Rectal smooth muscle tissue (tissue), 1 donor: Measurements from ENCODE around the gene SIGLEC5.

Experiments
- H3K27ac ChIP-seq: one replicate; pipeline ENCODE4 v1.7.0; 2013; ENCODE audit warnings: low read depth, low read length, inconsistent platforms
- H3K27me3 ChIP-seq: one replicate; pipeline ENCODE4 v1.7.0; 2013; ENCODE audit warnings: low read length; ENCODE audit not compliant: control insufficient read depth, insufficient read depth
- H3K36me3 ChIP-seq: one replicate; pipeline ENCODE4 v1.7.0; 2013; ENCODE audit warnings: low read length; ENCODE audit not compliant: control insufficient read depth, insufficient read depth
- H3K4me1 ChIP-seq: one replicate; pipeline ENCODE4 v1.7.0; 2013; ENCODE audit warnings: low read length; ENCODE audit not compliant: control insufficient read depth, insufficient read depth
- H3K4me3 ChIP-seq: one replicate; pipeline ENCODE4 v1.7.0; 2013; ENCODE audit warnings: low read length
- H3K9ac ChIP-seq: one replicate; pipeline ENCODE4 v1.7.0; 2013; ENCODE audit warnings: low read length

The SIGLEC5 gene

GRCh38 chr19:51615991-51616390 lies 14.2 kb downstream of the SIGLEC5 start:
- H3K27me3 ChIP-seq = no peaks in the 10 kb centered on the region
- H3K36me3 ChIP-seq = no peaks in the 10 kb centered on the region
- H3K9ac ChIP-seq = no peak overlapping the region
- H3K4me1 ChIP-seq = no peaks in the 10 kb centered on the region
- no peak overlapping the region for H3K4me3 ChIP-seq
- no peak overlapping the region for H3K27ac ChIP-seq

GRCh38 chr19:51614789-51615188 lies 15.4 kb downstream of the SIGLEC5 start:
- H3K4me3 ChIP-seq = no peak overlapping the region
- no peak overlapping the region for H3K27ac ChIP-seq
- H3K36me3 ChIP-seq = no peaks in the 10 kb centered on the region
- no peak overlapping the region for H3K9ac ChIP-seq
- no peaks in the 10 kb centered on the region for H3K4me1 ChIP-seq
- no peaks in the 10 kb centered on the region for H3K27me3 ChIP-seq

- H3K4me3 ChIP-seq = no peak overlapping the region
- H3K27ac ChIP-seq = no peak overlapping the region
- no peaks in the 10 kb centered on the region for H3K27me3 ChIP-seq
- H3K4me1 ChIP-seq = no peaks in the 10 kb centered on the region
- H3K9ac ChIP-seq = no peak overlapping the region
- no peaks in the 10 kb centered on the region for H3K36me3 ChIP-seq
These were observed 19.6 kb downstream of the SIGLEC5 start for GRCh38 chr19:51610576-51610975.

GRCh38 chr19:51607920-51608562 lies 22.2 kb downstream of the SIGLEC5 start:
- Histone ChIP-seq H3K9ac (no peak overlapping the region), H3K4me3 (no peak overlapping the region), H3K27me3 (no peaks in the 10 kb centered on the region), H3K4me1 (no peaks in the 10 kb centered on the region), H3K27ac (no peak overlapping the region), H3K36me3 (no peaks in the 10 kb centered on the region)

GRCh38 chr19:51607077-51607476 lies 23.1 kb downstream of the SIGLEC5 start:
- H3K9ac ChIP-seq = no peak overlapping the region
- no peak overlapping the region for H3K4me3 ChIP-seq
- no peaks in the 10 kb centered on the region for H3K4me1 ChIP-seq
- no peak overlapping the region for H3K27ac ChIP-seq
- no peaks in the 10 kb centered on the region for H3K27me3 ChIP-seq
- no peaks in the 10 kb centered on the region for H3K36me3 ChIP-seq

GRCh38 chr19:51602189-51602854 lies 27.9 kb downstream of the SIGLEC5 start:
- Histone ChIP-seq H3K9ac (no peak overlapping the region), H3K4me3 (no peak overlapping the region), H3K27me3 (no peaks in the 10 kb centered on the region), H3K4me1 (no peaks in the 10 kb centered on the region), H3K36me3 (no peaks in the 10 kb centered on the region), H3K27ac (no peak overlapping the region)

- Histone ChIP-seq H3K4me3 (no peak overlapping the region), H3K4me1 (no peaks in the 10 kb centered on the region), H3K27ac (no peak overlapping the region), H3K36me3 (no peaks in the 10 kb centered on the region), H3K27me3 (no peaks in the 10 kb centered on the region), H3K9ac (no peak overlapping the region)
These were observed 29.1 kb downstream of the SIGLEC5 start for GRCh38 chr19:51600940-51601580.

GRCh38 chr19:51599084-51599483 lies 31.1 kb downstream of the SIGLEC5 start:
- Histone ChIP-seq H3K36me3 (no peaks in the 10 kb centered on the region), H3K4me3 (no peak overlapping the region), H3K4me1 (no peaks in the 10 kb centered on the region), H3K27ac (no peak overlapping the region), H3K27me3 (no peaks in the 10 kb centered on the region), H3K9ac (no peak overlapping the region)

GRCh38 chr19:51598159-51598915 lies 31.9 kb downstream of the SIGLEC5 start:
- no peak overlapping the region for H3K4me3 ChIP-seq
- no peak overlapping the region for H3K9ac ChIP-seq
- H3K27me3 ChIP-seq = no peaks in the 10 kb centered on the region
- H3K4me1 ChIP-seq = no peaks in the 10 kb centered on the region
- no peaks in the 10 kb centered on the region for H3K36me3 ChIP-seq
- no peak overlapping the region for H3K27ac ChIP-seq

GRCh38 chr19:51595190-51596175 lies 34.7 kb downstream of the SIGLEC5 start:
- no peaks in the 10 kb centered on the region for H3K36me3 ChIP-seq
- H3K4me1 ChIP-seq = no peaks in the 10 kb centered on the region
- no peaks in the 10 kb centered on the region for H3K27me3 ChIP-seq
- H3K27ac ChIP-seq = no peak overlapping the region
- peak overlapping the region; percentile 60 for H3K4me3 ChIP-seq
- no peak overlapping the region for H3K9ac ChIP-seq

GRCh38 chr19:51594774-51595109 lies 35.5 kb downstream of the SIGLEC5 start:
- no peaks in the 10 kb centered on the region for H3K4me1 ChIP-seq
- H3K27ac ChIP-seq = no peak overlapping the region
- H3K4me3 ChIP-seq = peak overlapping the region; percentile 60
- H3K36me3 ChIP-seq = no peaks in the 10 kb centered on the region
- H3K9ac ChIP-seq = no peak overlapping the region
- H3K27me3 ChIP-seq = no peaks in the 10 kb centered on the region
